DOHH2 (cell line): ENCODE measurements around the gene CCDC85A.

ENCODE experiments used
- CTCF ChIP-seq: fragments of 200-600 bp; sonication (generic); IDR thresholded peaks from one replicate; pipeline ENCODE4 v1.5.1; 2014; ENCODE audit warnings: antibody characterized with exemption, mild to moderate bottlenecking, low read depth, low read length; ENCODE audit not compliant: poor library complexity, severe bottlenecking
- EZH2phosphoT487 ChIP-seq: fragments of 200-600 bp; sonication (generic); IDR thresholded peaks from 2 replicates; pipeline ENCODE4 v1.6.1; 2017; ENCODE audit warnings: borderline replicate concordance, mild to moderate bottlenecking, antibody characterized with exemption, low read length, moderate library complexity, mixed read lengths

DNA sequence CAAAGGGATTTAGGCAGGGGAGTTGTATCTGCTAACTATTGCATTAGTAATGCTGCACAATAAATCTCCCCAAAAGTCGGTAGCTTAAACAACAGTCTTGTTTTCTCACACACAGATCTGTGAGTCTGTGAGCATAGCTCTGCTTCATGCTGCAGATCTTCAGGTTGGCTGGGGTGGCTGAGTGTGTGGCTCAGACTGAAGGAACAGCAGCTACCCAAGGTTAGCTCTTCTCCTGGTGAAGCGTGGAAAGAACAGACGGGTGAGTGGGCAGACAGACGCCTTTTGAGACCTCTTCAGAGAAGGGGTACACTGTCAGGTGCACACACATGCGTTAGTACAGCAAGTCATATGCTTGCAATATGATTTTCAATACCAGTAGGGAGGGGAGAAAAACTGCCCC is 3.9 kb upstream of the CCDC85A start:
- TF ChIP-seq CTCF (no peak), EZH2phosphoT487 (no peak)
